Neural progenitor cell (in vitro differentiated cells): ENCODE data around the gene SMG9.

Source experiments
- EZH2 ChIP-seq: fragments of 200-600 bp; sonication (generic); IDR thresholded peaks from 2 replicates; pipeline ENCODE4 v1.6.1; 2017; ENCODE audit warnings: antibody characterized with exemption, mild to moderate bottlenecking, moderate library complexity
- EZH2phosphoT487 ChIP-seq: fragments of 200-600 bp; sonication (generic); IDR thresholded peaks from 2 replicates; pipeline ENCODE4 v1.6.1; 2017; ENCODE audit warnings: antibody characterized with exemption
- TF ChIP-seq, protein P1 (sequence below): fragments of 200-600 bp; sonication (generic); IDR thresholded peaks from 2 replicates; pipeline ENCODE4 v1.5.1; 2017; ENCODE audit warnings: antibody characterized with exemption, mild to moderate bottlenecking

DNA sequence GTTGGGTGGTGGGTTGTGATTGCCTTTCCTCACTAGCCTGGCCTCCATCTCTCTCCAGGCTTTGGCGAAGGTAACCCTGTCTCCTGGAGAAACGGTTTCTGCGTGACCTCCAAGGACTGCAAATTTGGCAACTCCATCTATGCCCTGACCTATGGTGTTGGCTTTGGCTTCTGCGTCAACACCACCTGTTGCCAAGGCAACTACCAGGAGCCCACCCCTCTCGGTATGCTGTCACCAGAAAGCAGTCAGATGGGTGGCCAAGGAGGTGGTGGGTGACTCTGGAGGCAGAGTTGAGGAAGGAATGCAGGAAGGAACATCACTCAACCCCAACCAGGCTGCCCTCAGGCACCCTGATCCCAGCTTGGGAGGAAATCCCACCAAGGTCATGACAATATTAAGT lies 57.5 kb downstream of the SMG9 start:
- TF ChIP-seq, protein P1, sequence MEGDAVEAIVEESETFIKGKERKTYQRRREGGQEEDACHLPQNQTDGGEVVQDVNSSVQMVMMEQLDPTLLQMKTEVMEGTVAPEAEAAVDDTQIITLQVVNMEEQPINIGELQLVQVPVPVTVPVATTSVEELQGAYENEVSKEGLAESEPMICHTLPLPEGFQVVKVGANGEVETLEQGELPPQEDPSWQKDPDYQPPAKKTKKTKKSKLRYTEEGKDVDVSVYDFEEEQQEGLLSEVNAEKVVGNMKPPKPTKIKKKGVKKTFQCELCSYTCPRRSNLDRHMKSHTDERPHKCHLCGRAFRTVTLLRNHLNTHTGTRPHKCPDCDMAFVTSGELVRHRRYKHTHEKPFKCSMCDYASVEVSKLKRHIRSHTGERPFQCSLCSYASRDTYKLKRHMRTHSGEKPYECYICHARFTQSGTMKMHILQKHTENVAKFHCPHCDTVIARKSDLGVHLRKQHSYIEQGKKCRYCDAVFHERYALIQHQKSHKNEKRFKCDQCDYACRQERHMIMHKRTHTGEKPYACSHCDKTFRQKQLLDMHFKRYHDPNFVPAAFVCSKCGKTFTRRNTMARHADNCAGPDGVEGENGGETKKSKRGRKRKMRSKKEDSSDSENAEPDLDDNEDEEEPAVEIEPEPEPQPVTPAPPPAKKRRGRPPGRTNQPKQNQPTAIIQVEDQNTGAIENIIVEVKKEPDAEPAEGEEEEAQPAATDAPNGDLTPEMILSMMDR: no peak
- TF ChIP-seq EZH2 (no peak), EZH2phosphoT487 (no peak)
